Activated CD4-positive, alpha-beta memory T cell treated with anti-CD3 and anti-CD28 coated beads, Interleukin-2, amount 10 ng/mL, durations not matched to agents 7 days and 5 days (primary cell): ENCODE data around the gene ZBTB33. TPM values are rescaled to one million over a fixed set of nuclear protein-coding genes. Genes with fewer than 3 reads are reported as not detected.
A peak's percentile ranks its signal among the peaks of the same experiment; 100 is the strongest.

Experiments used
- CTCF ChIA-PET: fragments of 350-600 bp; sonication (Branson Sonifier 250); formaldehyde crosslinking; loops from one replicate; lab custom pipeline; 2021; ENCODE audit warnings: antibody characterized with exemption, inconsistent platforms; lab: Charles Lee
- POLR2A ChIA-PET: fragments of 350-600 bp; sonication (Branson Sonifier 250); formaldehyde crosslinking; loops from one replicate; lab custom pipeline; 2021; ENCODE audit warnings: antibody characterized with exemption; lab: Charles Lee
- DNase-seq: peaks from one replicate; pipeline ENCODE4 v3.0.0-alpha.2; 2020
- H3K27ac Mint-ChIP-seq: one replicate; pipeline ENCODE4 v1.8.0; 2021; ENCODE audit warnings: mild to moderate bottlenecking, mixed read lengths
- H3K27me3 Mint-ChIP-seq: one replicate; pipeline ENCODE4 v1.8.0; 2021; ENCODE audit warnings: mixed read lengths
- H3K36me3 Mint-ChIP-seq: one replicate; pipeline ENCODE4 v1.8.0; 2021; ENCODE audit warnings: low read depth, mixed read lengths
- H3K4me1 Mint-ChIP-seq: one replicate; pipeline ENCODE4 v1.8.0; 2021; ENCODE audit warnings: mixed read lengths
- H3K4me3 Mint-ChIP-seq: one replicate; pipeline ENCODE4 v1.8.0; 2021; ENCODE audit warnings: mild to moderate bottlenecking, mixed read lengths
- H3K9me3 Mint-ChIP-seq: one replicate; pipeline ENCODE4 v1.8.0; 2021; ENCODE audit warnings: mixed read lengths
- total RNA-seq, 2 experiments: library from RNA; stranded (reverse); gene quantifications; one replicate each; pipeline ENCODE4 v1.2.3, GENCODE V29; 2021

The ZBTB33 gene
- total RNA-seq, 2 experiments from 2014 or later: 17.9 to 19.5 TPM

GRCh38 chrX:120242813-120243212 is 7.8 kb upstream of the ZBTB33 start:
- H3K27me3 Mint-ChIP-seq: no peaks in the 10 kb centered on the region
- no peak overlapping the region for H3K4me3 Mint-ChIP-seq
- ChIA-PET POLR2A (no interaction called here), CTCF (interaction anchor here (0.7 to 1.0 kb wide), 2 partner anchors 8 to 29 kb away, joined by 3 to 6 read pairs; partner anchors contain the start of gene ZBTB33)
- peaks cover 21% of the 10 kb centered on the region for H3K4me1 Mint-ChIP-seq
- no peaks in the 10 kb centered on the region for H3K9me3 Mint-ChIP-seq
- peaks cover 9% of the 10 kb centered on the region for H3K36me3 Mint-ChIP-seq
- DNase-seq: no peak
- H3K27ac Mint-ChIP-seq: no peak overlapping the region

GRCh38 chrX:120244395-120244734 is 6.2 kb upstream of the ZBTB33 start:
- Mint-ChIP-seq H3K36me3 (peaks cover under 1% of the 10 kb centered on the region), H3K4me1 (peaks cover 28% of the 10 kb centered on the region), H3K27ac (peak overlapping the region; percentile 81), H3K4me3 (peak overlapping the region; percentile 91), H3K9me3 (no peaks in the 10 kb centered on the region), H3K27me3 (no peaks in the 10 kb centered on the region)
- POLR2A ChIA-PET: no interaction called here
- no peak for DNase-seq
- CTCF ChIA-PET: no interaction called here

DNA sequence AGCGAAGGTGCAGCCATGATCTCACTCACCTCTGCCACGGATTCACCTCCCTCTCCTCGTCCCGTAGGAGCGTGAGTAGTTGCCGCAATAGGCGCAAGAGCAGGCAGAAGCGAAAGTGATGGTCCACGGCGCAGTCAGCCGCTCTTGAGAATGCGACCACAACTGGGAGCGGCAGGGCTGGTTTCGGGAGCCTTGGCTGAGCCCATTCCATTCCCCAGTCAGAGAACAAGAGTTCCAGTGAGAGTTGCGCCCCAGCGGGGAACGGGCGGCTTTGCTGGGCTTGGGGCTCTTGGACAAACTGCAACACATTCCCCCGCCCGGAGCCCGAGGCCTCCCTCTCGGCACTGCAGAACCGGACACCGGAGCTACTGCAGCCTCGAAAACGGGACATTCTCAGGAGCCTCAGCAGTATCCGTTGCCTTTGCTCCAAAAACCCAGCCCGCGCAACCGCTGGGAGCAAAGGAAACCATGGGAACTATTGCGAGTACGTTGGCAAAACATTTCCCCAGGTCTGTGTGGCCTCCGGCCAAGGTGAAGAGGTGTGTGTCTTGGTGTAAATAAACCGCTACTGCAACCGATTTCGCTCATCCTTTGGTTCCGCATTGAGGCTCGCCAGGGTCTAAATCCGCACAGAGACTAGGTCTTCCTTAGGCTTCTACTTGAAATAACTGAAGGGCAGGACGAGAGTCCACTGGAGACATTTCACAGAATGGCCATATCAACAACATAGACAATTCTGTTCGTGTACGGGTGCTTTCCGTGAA is 5.7 kb upstream of the ZBTB33 start:
- Mint-ChIP-seq H3K4me1 (peaks cover 28% of the 10 kb centered on the region), H3K4me3 (peak overlapping the region; percentile 91), H3K36me3 (no peaks in the 10 kb centered on the region), H3K27me3 (no peaks in the 10 kb centered on the region), H3K27ac (peak overlapping the region; percentile 81), H3K9me3 (no peaks in the 10 kb centered on the region)
- DNase-seq: peak; percentile 66
- CTCF ChIA-PET: no interaction called here
- POLR2A ChIA-PET: no interaction called here

- ChIA-PET POLR2A (interaction anchor here (0.6 to 2.4 kb wide), 15 partner anchors 9 to 353 kb away, joined by 3 to 16 read pairs (median 3); partner anchors contain the start of genes CUL4B and TMEM255A), CTCF (interaction anchor here (0.9 to 2.0 kb wide), 10 partner anchors 10 to 235 kb away, joined by 3 to 15 read pairs (median 4); no protein-coding TSS in a partner anchor)
- peak; percentile 28 for DNase-seq
- H3K4me1 Mint-ChIP-seq: peaks cover 33% of the 10 kb centered on the region
- peaks cover 35% of the 10 kb centered on the region for H3K36me3 Mint-ChIP-seq
- H3K4me3 Mint-ChIP-seq: peak overlapping the region; percentile 93
- H3K27ac Mint-ChIP-seq: peak overlapping the region; percentile 81
- H3K9me3 Mint-ChIP-seq: no peaks in the 10 kb centered on the region
- H3K27me3 Mint-ChIP-seq: no peaks in the 10 kb centered on the region
Measured at GRCh38 chrX:120251471-120252011, 929 bp downstream of the ZBTB33 start.

DNA sequence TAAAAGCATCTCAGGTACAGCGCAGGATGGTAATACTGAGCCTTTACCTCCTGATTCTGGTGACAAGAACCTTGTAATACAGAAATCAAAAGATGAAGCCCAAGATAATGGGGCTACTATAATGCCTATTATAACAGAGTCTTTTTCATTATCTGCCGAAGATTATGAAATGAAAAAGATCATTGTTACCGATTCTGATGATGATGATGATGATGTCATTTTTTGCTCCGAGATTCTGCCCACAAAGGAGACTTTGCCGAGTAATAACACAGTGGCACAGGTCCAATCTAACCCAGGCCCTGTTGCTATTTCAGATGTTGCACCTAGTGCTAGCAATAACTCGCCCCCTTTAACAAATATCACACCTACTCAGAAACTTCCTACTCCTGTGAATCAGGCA is 3.2 kb downstream of the ZBTB33 start:
- Mint-ChIP-seq H3K4me1 (peaks cover 31% of the 10 kb centered on the region), H3K36me3 (peaks cover 49% of the 10 kb centered on the region), H3K9me3 (no peaks in the 10 kb centered on the region), H3K27me3 (no peaks in the 10 kb centered on the region), H3K27ac (no peak overlapping the region), H3K4me3 (no peak overlapping the region)
- ChIA-PET CTCF (no interaction called here), POLR2A (no interaction called here)
- DNase-seq: no peak

DNA sequence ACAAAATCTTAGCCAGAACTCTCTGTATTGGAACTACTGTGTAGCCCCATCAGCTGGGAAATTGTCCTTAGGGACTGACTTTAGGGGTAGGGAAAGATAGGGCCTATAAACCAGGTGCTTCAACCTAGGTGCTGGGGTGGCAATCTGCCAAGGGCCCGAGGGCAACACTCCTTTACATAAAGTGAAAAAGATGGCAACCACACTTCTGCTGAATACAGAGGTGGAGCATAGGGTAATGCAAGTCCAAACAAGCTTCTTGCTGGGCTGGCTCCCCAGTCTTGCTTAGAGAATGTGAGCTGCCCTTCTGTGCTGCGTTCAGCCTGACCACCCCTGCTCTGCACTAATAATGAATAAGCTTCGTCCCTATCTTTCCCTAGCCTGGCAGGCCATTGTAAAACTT is 9.8 kb downstream of the ZBTB33 start:
- no peaks in the 10 kb centered on the region for H3K9me3 Mint-ChIP-seq
- H3K27me3 Mint-ChIP-seq: no peaks in the 10 kb centered on the region
- H3K36me3 Mint-ChIP-seq: peaks cover 23% of the 10 kb centered on the region
- H3K4me3 Mint-ChIP-seq: no peak overlapping the region
- POLR2A ChIA-PET: interaction anchor here (0.8 to 1.3 kb wide), 2 partner anchors 9 kb away, joined by 3 read pairs; no protein-coding TSS in a partner anchor
- CTCF ChIA-PET: interaction anchor here (1.0 to 1.9 kb wide), 2 partner anchors 9 to 46 kb away, joined by 3 to 6 read pairs; partner anchors contain the start of gene ZBTB33
- H3K4me1 Mint-ChIP-seq: peaks cover 10% of the 10 kb centered on the region
- no peak overlapping the region for H3K27ac Mint-ChIP-seq
- DNase-seq: no peak

GRCh38 chrX:120262859-120263708 is 12.5 kb downstream of the ZBTB33 start:
- no peaks in the 10 kb centered on the region for H3K4me1 Mint-ChIP-seq
- H3K27me3 Mint-ChIP-seq: no peaks in the 10 kb centered on the region
- CTCF ChIA-PET: interaction anchor here (1.2 kb wide), 1 partner anchor 12 kb away, joined by 6 read pairs; the partner anchor contains the start of gene ZBTB33
- DNase-seq: no peak
- POLR2A ChIA-PET: no interaction called here
- no peak overlapping the region for H3K4me3 Mint-ChIP-seq
- H3K9me3 Mint-ChIP-seq: no peaks in the 10 kb centered on the region
- no peak overlapping the region for H3K27ac Mint-ChIP-seq
- H3K36me3 Mint-ChIP-seq: peaks cover 4% of the 10 kb centered on the region

DNA sequence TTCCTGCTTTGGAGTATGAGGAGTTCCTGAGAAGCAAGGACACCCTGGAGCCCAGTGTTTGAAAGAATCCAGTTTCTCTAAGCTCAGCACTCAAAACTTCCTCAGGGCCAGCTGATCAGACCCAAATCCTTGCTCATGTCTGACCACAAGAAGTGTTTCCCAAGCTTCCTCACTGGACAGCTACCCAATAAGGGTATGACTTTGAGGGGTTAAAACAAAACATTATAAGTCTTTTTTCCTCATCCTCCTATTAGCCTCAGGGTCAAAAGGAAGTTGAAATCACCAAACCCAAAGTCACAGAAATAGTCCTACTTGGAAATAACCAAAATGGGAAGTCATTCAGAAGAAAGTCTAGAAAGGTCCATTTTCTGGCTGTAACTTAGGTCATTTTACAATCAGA is 13.7 kb downstream of the ZBTB33 start:
- Mint-ChIP-seq H3K27ac (no peak overlapping the region), H3K4me1 (peaks cover 2% of the 10 kb centered on the region), H3K27me3 (no peaks in the 10 kb centered on the region), H3K9me3 (no peaks in the 10 kb centered on the region), H3K4me3 (no peak overlapping the region), H3K36me3 (no peaks in the 10 kb centered on the region)
- no peak for DNase-seq
- POLR2A ChIA-PET: no interaction called here
- CTCF ChIA-PET: interaction anchor here (1.2 kb wide), 1 partner anchor 13 kb away, joined by 6 read pairs; the partner anchor contains the start of gene ZBTB33

DNA sequence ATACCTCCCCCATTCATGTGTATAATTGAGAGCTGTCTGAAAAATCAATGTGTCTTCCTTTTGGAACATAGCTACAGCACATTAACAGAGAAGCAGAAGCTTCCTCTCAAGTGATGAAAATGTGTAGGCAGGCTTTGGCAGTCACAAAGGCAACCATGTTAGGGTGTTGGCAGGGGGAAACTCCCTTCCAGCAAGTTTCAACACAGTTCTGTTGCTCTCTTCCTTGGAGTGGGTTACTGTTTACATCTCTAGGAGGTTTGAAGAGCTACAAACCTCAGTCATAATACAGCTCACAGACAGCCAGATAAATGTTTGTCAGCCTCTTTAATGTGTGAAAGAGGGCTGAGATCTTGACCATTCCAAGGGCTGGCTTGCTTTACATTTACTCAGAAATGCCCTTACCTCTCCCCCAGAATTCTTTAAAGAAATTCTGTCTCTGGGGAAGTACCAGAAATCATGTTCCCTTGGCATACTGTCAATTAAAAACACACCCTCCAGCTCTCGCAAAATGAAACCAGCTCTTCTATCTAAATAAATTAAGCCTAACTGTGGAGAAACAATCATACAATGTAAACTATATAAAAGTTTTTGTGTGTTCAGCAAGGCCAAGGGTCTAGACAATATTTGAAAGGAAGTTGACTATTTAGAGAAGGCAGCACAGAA is 18.9 kb downstream of the ZBTB33 start:
- H3K36me3 Mint-ChIP-seq: no peaks in the 10 kb centered on the region
- H3K4me3 Mint-ChIP-seq: no peak overlapping the region
- H3K4me1 Mint-ChIP-seq: peaks cover 3% of the 10 kb centered on the region
- ChIA-PET POLR2A (interaction anchor here (1.0 kb wide), 2 partner anchors 9 to 18 kb away, joined by 3 read pairs; no protein-coding TSS in a partner anchor), CTCF (no interaction called here)
- peaks cover 2% of the 10 kb centered on the region for H3K27me3 Mint-ChIP-seq
- no peak for DNase-seq
- no peak overlapping the region for H3K27ac Mint-ChIP-seq
- no peaks in the 10 kb centered on the region for H3K9me3 Mint-ChIP-seq

DNA sequence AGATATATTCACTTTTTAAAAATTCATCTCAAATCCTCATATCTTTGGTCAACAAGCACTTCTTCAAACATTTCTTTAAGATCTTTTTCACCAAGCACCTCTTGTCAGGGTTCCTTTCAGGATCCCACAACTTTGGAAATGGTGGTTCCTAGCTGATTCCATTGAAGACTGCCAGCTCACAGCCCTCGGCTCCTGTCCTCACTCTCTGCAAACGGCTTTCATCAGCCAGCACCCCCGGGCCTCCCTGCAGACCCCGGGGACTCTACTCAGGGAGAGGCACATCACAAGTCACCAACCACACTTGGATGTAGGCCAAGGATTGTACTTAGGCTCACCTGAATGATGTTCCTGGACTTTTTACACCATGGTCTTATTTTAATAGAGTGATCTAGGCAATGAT is 20.0 kb downstream of the ZBTB33 start:
- POLR2A ChIA-PET: no interaction called here
- no peaks in the 10 kb centered on the region for H3K9me3 Mint-ChIP-seq
- no peaks in the 10 kb centered on the region for H3K36me3 Mint-ChIP-seq
- H3K27ac Mint-ChIP-seq: no peak overlapping the region
- H3K4me3 Mint-ChIP-seq: no peak overlapping the region
- no peak for DNase-seq
- H3K27me3 Mint-ChIP-seq: peaks cover 2% of the 10 kb centered on the region
- CTCF ChIA-PET: no interaction called here
- H3K4me1 Mint-ChIP-seq: peaks cover 3% of the 10 kb centered on the region

- Mint-ChIP-seq H3K4me1 (peaks cover 3% of the 10 kb centered on the region), H3K9me3 (no peaks in the 10 kb centered on the region), H3K27ac (no peak overlapping the region), H3K27me3 (peaks cover 2% of the 10 kb centered on the region), H3K36me3 (no peaks in the 10 kb centered on the region), H3K4me3 (no peak overlapping the region)
- POLR2A ChIA-PET: no interaction called here
- CTCF ChIA-PET: no interaction called here
- no peak for DNase-seq
Measured at GRCh38 chrX:120271218-120271617, 20.6 kb downstream of the ZBTB33 start.

DNA sequence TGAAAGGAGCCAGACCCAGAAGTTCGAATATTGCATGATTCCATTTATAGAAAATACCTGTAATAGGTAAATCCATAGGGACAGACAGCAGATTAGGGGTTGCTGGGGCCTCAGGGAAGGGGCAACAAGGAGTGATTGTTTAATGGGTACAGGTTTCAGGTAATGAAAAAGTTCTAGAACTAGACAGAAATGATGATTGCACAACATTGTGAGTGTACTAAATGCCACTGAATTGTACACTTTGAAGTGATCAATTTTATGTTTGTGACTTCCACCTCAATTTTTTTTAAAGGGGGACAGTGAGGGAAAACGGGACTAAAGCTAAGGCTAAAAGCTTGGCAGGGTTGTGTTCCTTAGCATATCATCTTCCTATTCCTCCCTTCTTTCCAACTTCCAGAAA is 23.5 kb downstream of the ZBTB33 start:
- POLR2A ChIA-PET: no interaction called here
- CTCF ChIA-PET: no interaction called here
- Mint-ChIP-seq H3K4me3 (no peak overlapping the region), H3K27me3 (peaks cover 2% of the 10 kb centered on the region), H3K27ac (no peak overlapping the region), H3K4me1 (peaks cover 3% of the 10 kb centered on the region), H3K9me3 (no peaks in the 10 kb centered on the region), H3K36me3 (no peaks in the 10 kb centered on the region)
- DNase-seq: no peak
